AG04449 (cell line): ENCODE measurements around the gene TMEM150B.

ENCODE experiments used
- CTCF ChIA-PET: fragments of 350-600 bp; formaldehyde crosslinking; extraction: SDS; loops from one replicate; lab custom pipeline; 2021; ENCODE audit warnings: antibody characterized with exemption; lab: Yijun Ruan, JAX
- POLR2A ChIA-PET: fragments of 400-600, 350-600 bp; formaldehyde crosslinking; extraction: SDS; loops from one replicate; lab custom pipeline; 2020; ENCODE audit warnings: antibody characterized with exemption, inconsistent platforms; lab: Yijun Ruan, JAX
- DNase-seq: peaks from one replicate; pipeline ENCODE4 v3.0.0-alpha.2; 2010; ENCODE audit warnings: low read depth, low spot score
- H3K4me3 ChIP-seq: 2 replicates; pipeline ENCODE4 v1.5.1; 2011; ENCODE audit warnings: low read depth, mild to moderate bottlenecking, control low read depth, low read length
- CTCF ChIP-seq: IDR thresholded peaks from one replicate; pipeline ENCODE4 v1.5.1; 2011; ENCODE audit warnings: mild to moderate bottlenecking, moderate library complexity, low read length, control low read depth, inconsistent platforms; ENCODE audit not compliant: insufficient read depth; ENCODE audit errors: missing control alignments

TMEM150B gene

DNA sequence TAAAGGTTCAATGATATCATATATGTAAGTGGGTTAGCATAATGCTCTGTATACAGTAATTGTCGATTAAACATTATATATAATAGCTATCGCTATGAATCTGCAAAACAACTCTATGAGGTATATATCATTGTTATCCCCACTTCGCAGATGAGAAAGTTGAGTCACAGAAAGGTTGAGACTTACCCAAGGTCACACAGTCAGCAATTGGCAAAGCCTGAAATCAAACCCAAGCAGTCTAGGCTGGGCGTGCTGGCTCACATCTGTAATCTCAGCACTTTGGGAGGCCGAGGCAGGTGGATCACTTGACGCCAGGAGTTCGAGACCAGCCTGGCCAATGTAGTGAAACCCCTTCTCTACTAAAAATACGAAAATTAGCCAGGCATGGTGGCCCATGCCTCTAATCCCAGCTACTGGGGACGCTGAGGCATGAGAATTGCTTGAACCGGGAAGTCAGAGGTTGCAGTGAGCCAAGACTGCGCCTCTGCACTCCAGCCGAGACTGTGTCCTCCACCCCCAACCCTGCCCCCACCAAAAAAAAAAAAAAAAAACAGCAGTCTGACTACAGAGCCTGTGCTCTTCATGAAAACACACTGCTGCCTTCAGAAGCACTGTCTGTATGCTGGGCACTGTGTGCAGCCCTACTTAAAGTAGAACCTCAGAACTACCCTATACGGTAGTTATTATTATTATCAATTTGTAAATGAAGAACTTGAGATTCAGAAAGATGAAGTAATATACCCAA, 46.6 kb downstream of the TMEM150B start:
- H3K4me3 ChIP-seq: peak overlapping the region; percentile 93
- ChIA-PET CTCF (interaction anchor here (0.7 to 2.3 kb wide), 4 partner anchors 9 to 23 kb away, joined by 3 to 6 read pairs (median 6); no protein-coding TSS in a partner anchor), POLR2A (interaction anchor here (1.2 to 1.9 kb wide), 2 partner anchors 16 to 19 kb away, joined by 3 to 4 read pairs; partner anchors contain the start of gene PPP6R1)
- no peak for DNase-seq
- no peak for TF ChIP-seq CTCF

- no peak for DNase-seq
- ChIA-PET CTCF (interaction anchor here (0.8 to 2.3 kb wide), 2 partner anchors 18 to 24 kb away, joined by 4 to 6 read pairs; partner anchors contain the start of gene PPP6R1), POLR2A (interaction anchor here (1.9 kb wide), 1 partner anchor 18 kb away, joined by 4 read pairs; the partner anchor contains the start of gene PPP6R1)
- H3K4me3 ChIP-seq: no peak overlapping the region
- no peak for TF ChIP-seq CTCF
These were observed 47.6 kb downstream of the TMEM150B start for GRCh38 chr19:55277494-55277893.

GRCh38 chr19:55276720-55277430, 48.3 kb downstream of the TMEM150B start:
- no peak overlapping the region for H3K4me3 ChIP-seq
- POLR2A ChIA-PET: no interaction called here
- CTCF ChIA-PET: interaction anchor here (0.6 to 2.3 kb wide), 3 partner anchors 18 to 211 kb away, joined by 4 to 6 read pairs (median 5); partner anchors contain the start of gene PPP6R1
- TF ChIP-seq CTCF: no peak
- no peak for DNase-seq

GRCh38 chr19:55275851-55276719, 49.1 kb downstream of the TMEM150B start:
- no peak for TF ChIP-seq CTCF
- ChIA-PET CTCF (interaction anchor here (0.6 to 2.3 kb wide), 2 partner anchors 25 to 211 kb away, joined by 5 to 6 read pairs; no protein-coding TSS in a partner anchor), POLR2A (no interaction called here)
- no peak overlapping the region for H3K4me3 ChIP-seq
- DNase-seq: no peak

DNA sequence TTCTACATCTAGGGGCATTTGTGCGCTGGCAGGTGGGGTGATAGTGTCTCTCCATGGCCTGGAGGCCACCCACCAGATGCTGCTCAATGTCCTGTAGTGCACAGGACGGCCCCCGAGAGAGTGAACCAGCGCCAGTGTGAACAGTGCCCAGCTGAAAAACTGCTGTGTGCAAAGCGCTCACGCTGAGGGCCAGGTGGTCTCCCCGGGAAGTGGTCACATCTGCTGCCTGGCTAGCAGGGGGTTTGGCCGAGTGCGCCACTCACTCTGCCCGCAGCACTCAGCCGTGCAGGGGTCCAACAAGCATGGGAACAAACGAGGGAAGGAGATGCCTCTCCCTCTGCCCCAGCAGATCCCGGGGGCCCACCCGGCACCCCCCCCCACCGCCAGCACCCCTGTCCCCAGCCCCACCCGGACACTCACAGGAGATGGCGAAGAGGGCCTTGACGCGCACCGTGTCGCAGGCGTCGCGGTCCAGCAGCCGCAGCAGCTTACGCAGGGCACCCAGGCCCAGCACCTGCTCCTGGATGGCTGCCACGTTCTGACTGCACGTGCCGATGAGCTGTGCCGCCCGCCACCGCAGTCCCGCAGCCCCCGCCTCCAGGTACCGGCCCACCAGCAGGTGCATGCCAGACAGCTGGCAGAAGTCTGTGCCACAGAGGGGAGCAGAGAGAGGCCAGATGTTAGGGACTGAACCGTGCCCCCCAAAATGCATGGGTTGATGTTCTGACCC, 51.0 kb downstream of the TMEM150B start:
- ChIA-PET POLR2A (interaction anchor here (0.8 kb wide), 1 partner anchor 15 kb away, joined by 4 read pairs; the partner anchor contains the start of gene PPP6R1), CTCF (no interaction called here)
- no peak for DNase-seq
- TF ChIP-seq CTCF: no peak
- H3K4me3 ChIP-seq: no peak overlapping the region
